OCI-LY3 (cell line): Measurements from ENCODE around the gene MZB1.

Experiments used
- CTCF ChIP-seq: fragments of 200-600, 300-600 bp; sonication (generic); IDR thresholded peaks from 2 replicates; pipeline ENCODE4 v1.5.1; 2014; ENCODE audit warnings: antibody characterized with exemption, low read length, low read depth
- EZH2phosphoT487 ChIP-seq: fragments of 200-600 bp; shearing (Covaris generic); IDR thresholded peaks from 2 replicates; pipeline ENCODE4 v1.6.1; 2018; ENCODE audit warnings: antibody characterized with exemption, mixed run types, low read depth

GRCh38 chr5:139399501-139400121 is 9.9 kb upstream of the MZB1 start:
- TF ChIP-seq CTCF (no peak), EZH2phosphoT487 (no peak)
